Activated T-cell treated with anti-CD3 and anti-CD28 coated beads for 4 hours (primary cell): ENCODE data around the gene GOLIM4.
"Not testable (repeated sequence)": the region's sequence is repeated elsewhere in the genome, so short reads cannot be mapped to it uniquely, and the experiment has no call there.

Experiments used
- DNase-seq: peaks from one replicate; pipeline ENCODE4 v3.0.0-alpha.2; 2020

The GOLIM4 gene

GRCh38 chr3:168072323-168072650 is 23.4 kb downstream of the GOLIM4 start:
- no peak for DNase-seq

GRCh38 chr3:168071591-168072322 is 24.0 kb downstream of the GOLIM4 start:
- DNase-seq, result no peak

- DNase-seq, result no peak
Measured at GRCh38 chr3:168070919-168071318, 24.8 kb downstream of the GOLIM4 start.

- DNase-seq, result no peak
Measured at GRCh38 chr3:168068346-168068745, 27.4 kb downstream of the GOLIM4 start.

GRCh38 chr3:168066882-168067281 is 28.8 kb downstream of the GOLIM4 start:
- DNase-seq, result no peak

GRCh38 chr3:168065569-168065968 is 30.2 kb downstream of the GOLIM4 start:
- no peak for DNase-seq

- DNase-seq, result no peak
Measured at GRCh38 chr3:168063122-168063521, 32.6 kb downstream of the GOLIM4 start.

- no peak for DNase-seq
Measured at GRCh38 chr3:168062679-168063078, 33.0 kb downstream of the GOLIM4 start.

GRCh38 chr3:168061332-168061996 is 34.3 kb downstream of the GOLIM4 start:
- DNase-seq, result no peak

GRCh38 chr3:168060317-168060716 is 35.4 kb downstream of the GOLIM4 start:
- DNase-seq, result no peak

- DNase-seq, result no peak
Measured at GRCh38 chr3:168058481-168058880, 37.2 kb downstream of the GOLIM4 start.

- DNase-seq, result not testable (repeated sequence)
Measured at GRCh38 chr3:168056398-168057230, 39.1 kb downstream of the GOLIM4 start.

GRCh38 chr3:168054447-168054846 is 41.3 kb downstream of the GOLIM4 start:
- DNase-seq, result no peak

GRCh38 chr3:168053115-168053514 is 42.6 kb downstream of the GOLIM4 start:
- DNase-seq, result no peak

GRCh38 chr3:168052515-168052914 is 43.2 kb downstream of the GOLIM4 start:
- no peak for DNase-seq

GRCh38 chr3:168051531-168052471 is 43.9 kb downstream of the GOLIM4 start:
- DNase-seq, result no peak

GRCh38 chr3:168051070-168051469 is 44.7 kb downstream of the GOLIM4 start:
- no peak for DNase-seq

- no peak for DNase-seq
Measured at GRCh38 chr3:168049367-168049974, 46.3 kb downstream of the GOLIM4 start.

- DNase-seq, result no peak
Measured at GRCh38 chr3:168048414-168049330, 47.1 kb downstream of the GOLIM4 start.

GRCh38 chr3:168047936-168048335 is 47.8 kb downstream of the GOLIM4 start:
- DNase-seq, result no peak

GRCh38 chr3:168047190-168047795 is 48.4 kb downstream of the GOLIM4 start:
- no peak for DNase-seq
